GM21515 (cell line): ENCODE measurements around the gene CFAP410.

Source experiments
- ATAC-seq: cut with Tn5 transposase; IDR thresholded peaks from one replicate; pipeline ENCODE4 v1.9.1; 2021; ENCODE audit not compliant: unreplicated experiment

CFAP410 gene

GRCh38 chr21:44338971-44339910, at the start of gene CFAP410:
CFAP410 (minus strand) TSS chr21:44339390; CDS start chr21:44339194, 196 bp downstream.
- ATAC-seq = peak; percentile 81

DNA sequence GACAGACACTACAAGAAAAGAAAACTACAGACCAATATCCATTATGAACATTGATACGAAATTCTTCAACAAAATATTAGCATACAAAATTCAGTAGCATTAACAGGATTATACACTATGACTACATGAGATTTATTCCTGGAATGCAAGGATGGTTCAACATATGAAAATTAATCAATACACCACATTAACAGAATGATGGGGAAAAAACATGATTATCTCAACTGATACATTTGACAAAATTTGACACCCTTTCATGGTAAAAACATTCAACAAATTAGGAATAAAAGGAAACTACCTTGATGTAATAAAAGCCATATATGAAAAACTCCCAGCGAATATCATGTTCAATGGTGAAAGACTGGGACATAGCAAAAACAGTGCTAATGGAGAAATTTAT, 45.8 kb upstream of the CFAP410 start:
- ATAC-seq = no peak

DNA sequence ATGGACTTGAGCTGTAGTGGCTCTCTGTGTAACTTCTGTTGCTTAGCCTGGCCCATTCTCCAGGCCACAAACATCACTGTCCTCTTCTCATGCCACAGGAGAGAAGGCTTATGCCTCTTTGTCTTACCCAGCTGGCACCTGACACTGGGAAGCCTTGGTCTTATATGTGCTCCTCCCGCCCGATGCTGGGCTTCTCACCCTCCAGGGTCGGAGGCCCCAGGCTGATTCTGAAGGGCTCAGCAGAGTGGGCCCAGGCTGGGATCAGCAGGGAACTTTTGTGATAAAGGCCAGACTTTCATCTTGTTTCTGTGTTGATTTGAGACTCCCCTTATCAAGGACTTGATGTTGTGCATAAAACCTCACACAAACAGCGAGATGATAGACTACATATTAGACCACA, 44.0 kb upstream of the CFAP410 start:
- ATAC-seq = no peak

- ATAC-seq = no peak
Measured at GRCh38 chr21:44382536-44382935, 43.3 kb upstream of the CFAP410 start.

DNA sequence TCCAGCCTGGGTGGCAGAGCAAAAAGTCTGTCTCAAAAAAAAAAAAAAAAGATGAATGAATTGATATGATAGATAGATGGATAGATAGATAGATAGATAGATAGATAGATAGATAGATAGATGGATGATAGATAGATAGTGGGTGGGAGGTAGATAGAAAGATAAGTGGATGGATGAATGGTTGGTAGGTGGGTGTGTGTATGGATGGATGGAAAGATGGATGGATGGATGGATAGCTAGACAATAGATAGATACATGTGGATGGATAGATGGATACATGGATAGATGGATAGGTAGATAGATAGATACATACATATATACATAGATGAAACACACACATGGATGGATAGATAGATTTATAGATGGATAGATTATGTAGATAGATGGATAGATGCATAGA, 42.7 kb upstream of the CFAP410 start:
- no peak for ATAC-seq

DNA sequence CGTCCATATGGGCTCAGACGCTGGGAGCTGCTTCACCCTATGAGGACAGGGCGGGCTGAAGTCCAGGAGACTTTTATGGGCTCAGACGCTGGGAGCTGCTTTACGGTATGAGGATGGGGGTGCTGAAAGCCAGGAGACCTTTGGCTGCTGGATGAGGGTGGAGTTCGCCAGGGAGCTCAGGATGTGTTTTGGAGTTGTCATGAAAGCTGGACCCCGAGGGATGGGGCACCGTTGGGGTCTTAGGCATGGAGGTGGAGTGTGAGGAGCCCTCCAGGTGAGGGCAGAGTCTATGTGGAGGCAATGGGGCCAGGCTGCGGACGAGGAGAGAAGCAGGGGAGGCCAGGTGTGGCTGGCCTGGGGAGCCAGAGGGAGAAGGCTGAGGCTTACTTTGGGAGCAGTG, 41.7 kb upstream of the CFAP410 start:
- no peak for ATAC-seq

GRCh38 chr21:44379991-44380865, 41.0 kb upstream of the CFAP410 start:
- ATAC-seq = no peak

- ATAC-seq = no peak
Measured at GRCh38 chr21:44379515-44379848, 40.3 kb upstream of the CFAP410 start.

- ATAC-seq = no peak
Measured at GRCh38 chr21:44378646-44379514, 39.7 kb upstream of the CFAP410 start.

DNA sequence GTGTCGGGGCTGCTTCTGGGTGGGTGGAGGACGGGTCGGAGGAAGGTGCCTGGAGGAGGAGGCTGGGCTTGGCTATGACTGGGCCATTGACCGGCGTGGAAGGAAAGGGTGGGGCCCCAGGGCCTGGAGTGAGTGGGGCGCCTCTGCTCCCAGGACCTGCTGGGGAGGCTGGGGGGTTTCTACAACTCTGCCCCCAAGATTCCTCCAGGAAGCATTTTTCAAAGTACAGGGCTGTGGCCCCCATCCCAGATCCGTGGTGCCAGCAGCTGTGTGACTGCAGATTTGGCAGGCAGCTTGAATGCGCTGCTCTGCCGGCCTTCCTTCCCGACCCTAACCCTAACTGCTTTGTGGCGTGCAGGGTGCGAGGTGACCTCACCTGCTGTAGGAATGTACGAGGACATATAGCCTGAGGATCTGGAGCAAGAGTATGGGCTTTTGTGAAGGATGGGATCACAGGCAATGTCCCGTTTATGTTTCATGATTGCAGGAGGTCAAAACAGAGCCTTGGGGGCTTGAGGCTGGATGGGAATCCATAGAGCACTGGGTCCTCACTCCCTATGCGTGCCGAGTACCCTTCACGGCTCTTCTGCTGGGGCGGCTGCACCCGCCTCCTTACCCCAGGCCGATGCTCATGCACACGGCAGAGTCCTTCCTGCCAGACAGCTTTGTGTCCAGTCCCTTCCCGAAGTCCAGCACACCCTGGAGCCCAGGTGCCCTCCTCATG, 38.9 kb upstream of the CFAP410 start:
- no peak for ATAC-seq

GRCh38 chr21:44377201-44377921, 38.2 kb upstream of the CFAP410 start:
- no peak for ATAC-seq

GRCh38 chr21:44376606-44377005, 37.4 kb upstream of the CFAP410 start:
- no peak for ATAC-seq

- ATAC-seq = no peak
Measured at GRCh38 chr21:44375761-44376241, 36.6 kb upstream of the CFAP410 start.

DNA sequence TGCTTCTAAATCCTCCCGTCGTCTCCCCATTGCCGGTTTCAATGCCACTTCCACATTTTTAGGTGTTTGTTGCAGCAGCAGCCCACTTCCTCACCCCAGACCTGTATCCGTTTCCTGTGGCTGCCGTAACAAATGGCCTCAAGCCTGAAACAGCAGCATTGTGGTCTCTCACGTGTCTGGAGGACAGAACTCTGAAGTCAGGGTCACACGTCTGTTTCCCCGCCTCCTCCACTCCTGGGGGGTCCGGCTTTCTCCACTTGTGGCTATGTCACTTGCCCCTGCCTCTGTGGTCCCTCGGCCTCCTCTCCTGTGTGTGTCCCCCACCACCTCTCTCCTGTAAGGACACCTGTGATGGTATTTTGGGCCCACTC, 36.1 kb upstream of the CFAP410 start:
- ATAC-seq = no peak

- ATAC-seq = no peak
Measured at GRCh38 chr21:44374601-44375280, 35.6 kb upstream of the CFAP410 start.

GRCh38 chr21:44372616-44373015, 33.4 kb upstream of the CFAP410 start:
- no peak for ATAC-seq

DNA sequence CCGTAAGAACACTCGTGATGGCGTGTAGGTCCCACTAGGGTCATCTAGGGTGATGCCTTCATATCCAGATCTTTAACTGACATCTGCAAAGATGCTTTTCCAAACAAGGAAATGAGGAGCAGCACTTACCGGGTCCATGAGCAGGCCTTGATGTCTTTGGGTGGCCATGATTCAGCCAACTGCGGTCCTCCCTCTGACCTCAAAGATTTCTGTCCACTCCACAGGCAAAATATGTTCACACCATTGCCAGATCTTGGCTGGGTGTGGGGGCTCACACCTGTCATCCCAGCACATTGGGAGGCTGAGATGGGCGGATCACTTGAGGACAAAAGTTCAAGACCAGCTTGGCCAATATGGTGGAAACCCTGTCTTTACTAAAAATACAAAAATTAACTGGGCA, 32.4 kb upstream of the CFAP410 start:
- no peak for ATAC-seq

GRCh38 chr21:44370786-44371410, 31.7 kb upstream of the CFAP410 start:
- no peak for ATAC-seq
